HG02973 (cell line): Measurements from ENCODE around the gene ZNF425.
"Not testable (repeated sequence)": the region's sequence is repeated elsewhere in the genome, so short reads cannot be mapped to it uniquely, and the experiment has no call there.

ENCODE experiments used
- ATAC-seq: cut with Tn5 transposase; IDR thresholded peaks from one replicate; pipeline ENCODE4 v1.9.1; 2021; ENCODE audit warnings: moderate library complexity; ENCODE audit not compliant: unreplicated experiment

The ZNF425 gene

GRCh38 chr7:149074116-149074885, 51.8 kb downstream of the ZNF425 start:
- no peak for ATAC-seq

GRCh38 chr7:149072438-149072775, 53.7 kb downstream of the ZNF425 start:
- ATAC-seq, result no peak

GRCh38 chr7:149071641-149072437, 54.3 kb downstream of the ZNF425 start:
- ATAC-seq, result no peak

GRCh38 chr7:149071182-149071635, 54.9 kb downstream of the ZNF425 start:
- ATAC-seq, result no peak

GRCh38 chr7:149070372-149071125, 55.6 kb downstream of the ZNF425 start:
- ATAC-seq, result no peak

- ATAC-seq, result no peak
Observed at GRCh38 chr7:149067869-149068268, 58.3 kb downstream of the ZNF425 start.

GRCh38 chr7:149063476-149063875, 62.6 kb downstream of the ZNF425 start:
- no peak for ATAC-seq

- ATAC-seq, result not testable (repeated sequence)
Observed at GRCh38 chr7:149062217-149062899, 63.8 kb downstream of the ZNF425 start.

GRCh38 chr7:149060156-149060555, 66.0 kb downstream of the ZNF425 start:
- no peak for ATAC-seq

- ATAC-seq, result no peak
Observed at GRCh38 chr7:149053885-149054284, 72.2 kb downstream of the ZNF425 start.

- no peak for ATAC-seq
Observed at GRCh38 chr7:149053384-149053783, 72.7 kb downstream of the ZNF425 start.
